GM11168 (cell line): ENCODE measurements around the gene ALK.

Experiments
- in situ Hi-C: fragments of 300-500 bp; cut with MboI; formaldehyde crosslinking; loops from one replicate; pipeline ENCODE4 v1.12.0; 2022; ENCODE audit warnings: low sequenced_read_pairs; ENCODE audit not compliant: unreplicated experiment

ALK gene

GRCh38 chr2:29165362-29166241, 755.8 kb downstream of the ALK start:
- in situ Hi-C loops, result no loop called here

- in situ Hi-C loops, result no loop called here
Observed at GRCh38 chr2:29164091-29164846, 757.1 kb downstream of the ALK start.

- in situ Hi-C loops, result no loop called here
Observed at GRCh38 chr2:29162204-29162928, 759.0 kb downstream of the ALK start.

- in situ Hi-C loops, result no loop called here
Observed at GRCh38 chr2:29160184-29160583, 761.2 kb downstream of the ALK start.

- in situ Hi-C loops, result no loop called here
Observed at GRCh38 chr2:29159125-29159524, 762.3 kb downstream of the ALK start.

GRCh38 chr2:29157131-29157530, 764.3 kb downstream of the ALK start:
- in situ Hi-C loops, result no loop called here

- in situ Hi-C loops, result no loop called here
Observed at GRCh38 chr2:29155578-29155977, 765.8 kb downstream of the ALK start.

- in situ Hi-C loops, result no loop called here
Observed at GRCh38 chr2:29154610-29155009, 766.8 kb downstream of the ALK start.

- in situ Hi-C loops, result no loop called here
Observed at GRCh38 chr2:29147963-29148362, 773.4 kb downstream of the ALK start.

- in situ Hi-C loops, result no loop called here
Observed at GRCh38 chr2:29146197-29146596, 775.2 kb downstream of the ALK start.

- in situ Hi-C loops, result no loop called here
Observed at GRCh38 chr2:29143657-29144056, 777.7 kb downstream of the ALK start.
